Measurements from ENCODE around the gene TLL2.

TLL2 gene

GRCh38 chr10:96505150-96506136 lies 8.3 kb downstream of the TLL2 start:
- DNase-seq: no peak

- no peak for DNase-seq
Observed at GRCh38 chr10:96502561-96503282, 11.0 kb downstream of the TLL2 start.

- no peak for DNase-seq
Observed at GRCh38 chr10:96501985-96502384, 11.7 kb downstream of the TLL2 start.

- DNase-seq: no peak
Observed at GRCh38 chr10:96500519-96500918, 13.2 kb downstream of the TLL2 start.

- DNase-seq: no peak
Observed at GRCh38 chr10:96500050-96500449, 13.7 kb downstream of the TLL2 start.

GRCh38 chr10:96497391-96497790 lies 16.3 kb downstream of the TLL2 start:
- no peak for DNase-seq

- DNase-seq: no peak
Observed at GRCh38 chr10:96496281-96496925, 17.3 kb downstream of the TLL2 start.

- no peak for DNase-seq
Observed at GRCh38 chr10:96495544-96495943, 18.2 kb downstream of the TLL2 start.

GRCh38 chr10:96494694-96495093 lies 19.0 kb downstream of the TLL2 start:
- DNase-seq: no peak

GRCh38 chr10:96493871-96494525 lies 19.7 kb downstream of the TLL2 start:
- no peak for DNase-seq

- no peak for DNase-seq
Observed at GRCh38 chr10:96493254-96493653, 20.5 kb downstream of the TLL2 start.

- no peak for DNase-seq
Observed at GRCh38 chr10:96491303-96491702, 22.4 kb downstream of the TLL2 start.

- DNase-seq: no peak
Observed at GRCh38 chr10:96488161-96488935, 25.4 kb downstream of the TLL2 start.

GRCh38 chr10:96482815-96483588 lies 30.7 kb downstream of the TLL2 start:
- DNase-seq: no peak

GRCh38 chr10:96478355-96478754 lies 35.4 kb downstream of the TLL2 start:
- no peak for DNase-seq

- DNase-seq: no peak
Observed at GRCh38 chr10:96473866-96474265, 39.9 kb downstream of the TLL2 start.

GRCh38 chr10:96470116-96470743 lies 43.5 kb downstream of the TLL2 start:
- no peak for DNase-seq

- DNase-seq: no peak
Observed at GRCh38 chr10:96468845-96469244, 44.9 kb downstream of the TLL2 start.

GRCh38 chr10:96465599-96465998 lies 48.1 kb downstream of the TLL2 start:
- DNase-seq: no peak

GRCh38 chr10:96463562-96463961 lies 50.2 kb downstream of the TLL2 start:
- no peak for DNase-seq
